Measurements from ENCODE around the gene ARHGAP22. TPM values are rescaled to one million over a fixed set of nuclear protein-coding genes. Genes with fewer than 3 reads are reported as not detected.

ARHGAP22 gene
- total RNA-seq, 3 donors from 2014 or later (not counting 1 experiment from before 2014, with no cell fraction given), result 0.21 to 0.40 TPM; not detected in 1

DNA sequence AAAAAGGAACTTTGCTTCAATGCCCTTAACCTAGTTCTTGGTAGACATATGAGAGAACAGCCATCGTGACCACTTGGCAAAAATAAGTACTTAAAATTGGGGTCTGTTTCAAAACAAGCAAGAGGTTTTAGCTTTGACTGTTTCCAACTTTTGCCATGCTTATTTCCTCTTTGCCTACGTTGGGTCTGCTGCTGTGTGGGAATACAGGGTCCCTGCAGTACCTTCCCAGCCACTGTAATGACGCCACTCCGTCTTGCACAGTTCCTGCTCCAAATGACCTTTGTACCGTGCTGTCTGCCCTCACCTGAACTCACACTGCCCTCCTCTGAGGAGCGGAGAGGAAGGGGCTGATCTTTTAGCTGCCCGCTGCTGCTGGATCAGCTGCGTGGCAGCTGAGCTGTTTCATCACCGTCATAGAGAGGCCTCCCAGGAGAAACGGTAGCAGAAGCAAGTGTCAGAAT lies 165.3 kb downstream of the ARHGAP22 start:
- Mint-ChIP-seq H3K4me3 (no peak overlapping the region), H3K36me3 (no peaks in the 10 kb centered on the region), H3K9me3 (no peaks in the 10 kb centered on the region), H3K27ac (no peak overlapping the region), H3K4me1 (no peaks in the 10 kb centered on the region), H3K27me3 (ENCODE audit: low read depth in 2 of 2) (no peaks in the 10 kb centered on the region)
- no peaks in the 10 kb centered on the region for H3K9me3 ChIP-seq (ENCODE audit: control insufficient read depth, insufficient read depth, low read length)
- intact Hi-C loops (cut with micrococcal nuclease), result no loop called here
- no peaks in the 10 kb centered on the region for H3K27me3 ChIP-seq (ENCODE audit: control insufficient read depth, insufficient read depth, low read length)
- H3K4me1 ChIP-seq (ENCODE audit: control insufficient read depth, insufficient read depth, low read length), result no peaks in the 10 kb centered on the region
- no peak for DNase-seq
- no peak for TF ChIP-seq CTCF (IDR thresholded peaks at IDR 0.05)
- no peak for ATAC-seq
- no peak overlapping the region for H3K27ac ChIP-seq (ENCODE audit: low read length)
- no peak overlapping the region for H3K4me3 ChIP-seq (ENCODE audit: low read length)
- H3K36me3 ChIP-seq (ENCODE audit: control insufficient read depth, insufficient read depth, low read length), result peaks cover 11% of the 10 kb centered on the region
- 93% methylated on average over 10 of the region's 10 CpGs for WGBS (ENCODE audit: insufficient coverage)

- Mint-ChIP-seq H3K27me3 (ENCODE audit: low read depth in 2 of 2) (no peaks in the 10 kb centered on the region), H3K4me1 (no peaks in the 10 kb centered on the region), H3K4me3 (no peak overlapping the region), H3K36me3 (no peaks in the 10 kb centered on the region), H3K27ac (no peak overlapping the region), H3K9me3 (no peaks in the 10 kb centered on the region)
- H3K4me3 ChIP-seq (ENCODE audit: low read length), result no peak overlapping the region
- no peak for TF ChIP-seq CTCF (IDR thresholded peaks at IDR 0.05)
- 100% methylated on average over 1 of the region's 2 CpGs for WGBS (ENCODE audit: insufficient coverage)
- DNase-seq (no peak), ATAC-seq (no peak)
- H3K36me3 ChIP-seq (ENCODE audit: control insufficient read depth, insufficient read depth, low read length), result peaks cover 11% of the 10 kb centered on the region
- H3K4me1 ChIP-seq (ENCODE audit: control insufficient read depth, insufficient read depth, low read length), result no peaks in the 10 kb centered on the region
- intact Hi-C loops (cut with micrococcal nuclease), result no loop called here
- no peaks in the 10 kb centered on the region for H3K27me3 ChIP-seq (ENCODE audit: control insufficient read depth, insufficient read depth, low read length)
- no peak overlapping the region for H3K27ac ChIP-seq (ENCODE audit: low read length)
- H3K9me3 ChIP-seq (ENCODE audit: control insufficient read depth, insufficient read depth, low read length), result no peaks in the 10 kb centered on the region
Observed at GRCh38 chr10:48439031-48439430, 165.8 kb downstream of the ARHGAP22 start.

DNA sequence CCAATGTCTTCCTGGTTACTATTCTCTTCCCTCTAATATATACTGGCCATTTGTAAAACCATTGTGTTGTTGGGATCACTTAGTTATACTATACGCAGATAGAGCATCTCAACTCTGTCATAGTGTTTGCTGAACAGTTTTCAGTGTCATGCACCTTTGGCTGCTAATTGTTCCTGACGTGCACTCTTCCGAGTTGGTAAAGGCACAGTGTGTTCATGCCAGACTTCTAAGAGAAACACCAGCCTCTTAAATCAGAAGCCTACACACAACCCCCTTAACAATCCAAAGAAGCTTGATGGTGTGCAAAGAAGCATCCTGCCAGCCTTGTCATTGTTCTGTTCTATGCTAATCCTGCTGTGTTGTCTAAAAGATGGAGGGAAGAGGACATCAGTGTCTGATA lies 167.3 kb downstream of the ARHGAP22 start:
- ATAC-seq (no peak), DNase-seq (no peak)
- H3K4me3 ChIP-seq (ENCODE audit: low read length), result no peak overlapping the region
- intact Hi-C loops (cut with micrococcal nuclease), result no loop called here
- no peaks in the 10 kb centered on the region for H3K27me3 Mint-ChIP-seq (ENCODE audit: low read depth in 2 of 2)
- no peaks in the 10 kb centered on the region for H3K9me3 ChIP-seq (ENCODE audit: control insufficient read depth, insufficient read depth, low read length)
- H3K27ac ChIP-seq (ENCODE audit: low read length), result no peak overlapping the region
- no peaks in the 10 kb centered on the region for H3K4me1 ChIP-seq (ENCODE audit: control insufficient read depth, insufficient read depth, low read length)
- no peak overlapping the region for H3K4me3 Mint-ChIP-seq
- WGBS (ENCODE audit: insufficient coverage), result 99% methylated on average over 3 of the region's 3 CpGs
- H3K36me3 ChIP-seq (ENCODE audit: control insufficient read depth, insufficient read depth, low read length), result peaks cover 11% of the 10 kb centered on the region
- no peaks in the 10 kb centered on the region for H3K9me3 Mint-ChIP-seq
- no peak overlapping the region for H3K27ac Mint-ChIP-seq
- H3K27me3 ChIP-seq (ENCODE audit: control insufficient read depth, insufficient read depth, low read length), result no peaks in the 10 kb centered on the region
- no peaks in the 10 kb centered on the region for H3K4me1 Mint-ChIP-seq
- no peak for TF ChIP-seq CTCF (IDR thresholded peaks at IDR 0.05)
- H3K36me3 Mint-ChIP-seq, result no peaks in the 10 kb centered on the region

- H3K9me3 ChIP-seq (ENCODE audit: control insufficient read depth, insufficient read depth, low read length), result no peaks in the 10 kb centered on the region
- Mint-ChIP-seq H3K9me3 (no peaks in the 10 kb centered on the region), H3K4me1 (no peaks in the 10 kb centered on the region), H3K27ac (no peak overlapping the region), H3K4me3 (no peak overlapping the region), H3K27me3 (ENCODE audit: low read depth in 2 of 2) (no peaks in the 10 kb centered on the region), H3K36me3 (peaks cover 1% of the 10 kb centered on the region)
- ATAC-seq (no peak), DNase-seq (no peak)
- intact Hi-C loops (cut with micrococcal nuclease), result no loop called here
- no peaks in the 10 kb centered on the region for H3K27me3 ChIP-seq (ENCODE audit: control insufficient read depth, insufficient read depth, low read length)
- H3K4me3 ChIP-seq (ENCODE audit: low read length), result no peak overlapping the region
- H3K4me1 ChIP-seq (ENCODE audit: control insufficient read depth, insufficient read depth, low read length), result no peaks in the 10 kb centered on the region
- H3K36me3 ChIP-seq (ENCODE audit: control insufficient read depth, insufficient read depth, low read length), result peaks cover 10% of the 10 kb centered on the region
- no peak for TF ChIP-seq CTCF (IDR thresholded peaks at IDR 0.05)
- H3K27ac ChIP-seq (ENCODE audit: low read length), result no peak overlapping the region
Observed at GRCh38 chr10:48431871-48432270, 173.0 kb downstream of the ARHGAP22 start.
